ENCODE measurements around the gene EXOSC2.

EXOSC2 gene

GRCh38 chr9:130693426-130694191 is at the start of gene EXOSC2:
Gene EXOSC2, plus strand, starts transcription at chr9:130693780. Its CDS starts 12 bp downstream, at chr9:130693792.
- DNase-seq (ENCODE audit: low spot score): peak; percentile 99

- DNase-seq (ENCODE audit: low spot score): no peak
These were observed 42.4 kb upstream of the EXOSC2 start for GRCh38 chr9:130651221-130651620.

GRCh38 chr9:130651752-130652151 is 41.8 kb upstream of the EXOSC2 start:
- no peak for DNase-seq (ENCODE audit: low spot score)

GRCh38 chr9:130654879-130655278 is 38.7 kb upstream of the EXOSC2 start:
- no peak for DNase-seq (ENCODE audit: low spot score)

- no peak for DNase-seq (ENCODE audit: low spot score)
These were observed 34.5 kb upstream of the EXOSC2 start for GRCh38 chr9:130658893-130659698.

- DNase-seq (ENCODE audit: low spot score): no peak
These were observed 33.8 kb upstream of the EXOSC2 start for GRCh38 chr9:130659699-130660248.

- no peak for DNase-seq (ENCODE audit: low spot score)
These were observed 33.3 kb upstream of the EXOSC2 start for GRCh38 chr9:130660326-130660682.

GRCh38 chr9:130660683-130661450 is 32.7 kb upstream of the EXOSC2 start:
- DNase-seq (ENCODE audit: low spot score): no peak

GRCh38 chr9:130661451-130662098 is 32.0 kb upstream of the EXOSC2 start:
- no peak for DNase-seq (ENCODE audit: low spot score)

- DNase-seq (ENCODE audit: low spot score): no peak
These were observed 31.2 kb upstream of the EXOSC2 start for GRCh38 chr9:130662099-130662969.

- no peak for DNase-seq (ENCODE audit: low spot score)
These were observed 30.7 kb upstream of the EXOSC2 start for GRCh38 chr9:130662970-130663257.

GRCh38 chr9:130663258-130663976 is 30.2 kb upstream of the EXOSC2 start:
- no peak for DNase-seq (ENCODE audit: low spot score)

GRCh38 chr9:130663977-130664250 is 29.7 kb upstream of the EXOSC2 start:
- DNase-seq (ENCODE audit: low spot score): no peak

GRCh38 chr9:130664251-130665028 is 29.1 kb upstream of the EXOSC2 start, which contains the start of gene PRDM12:
Gene PRDM12, plus strand, starts transcription at chr9:130664594. Its CDS starts 60 bp downstream, at chr9:130664654.
- no peak for DNase-seq (ENCODE audit: low spot score)

- no peak for DNase-seq (ENCODE audit: low spot score)
These were observed 28.6 kb upstream of the EXOSC2 start for GRCh38 chr9:130665029-130665430.

GRCh38 chr9:130665431-130666392 is 27.9 kb upstream of the EXOSC2 start:
- DNase-seq (ENCODE audit: low spot score): no peak

- DNase-seq (ENCODE audit: low spot score): no peak
These were observed 27.0 kb upstream of the EXOSC2 start for GRCh38 chr9:130666393-130667119.

GRCh38 chr9:130667120-130667435 is 26.5 kb upstream of the EXOSC2 start:
- DNase-seq (ENCODE audit: low spot score): no peak

All from NAMALWA (cell line).